ENCODE data around the gene ELAVL1.

- TF ChIP-seq CTCF (IDR thresholded peaks at IDR 0.05): no peak
- TF ChIP-seq POLR2A (IDR thresholded peaks at IDR 0.05): no peak
These were observed 11.9 kb downstream of the ELAVL1 start for GRCh38 chr19:7993560-7993959.

Measured in testis (tissue), 2 donors.